Epithelial cell of esophagus (primary cell): Measurements from ENCODE around the gene NDST3.
"Not testable (repeated sequence)": the region's sequence is repeated elsewhere in the genome, so short reads cannot be mapped to it uniquely, and the experiment has no call there.

Experiments
- DNase-seq: peaks from one replicate; pipeline ENCODE4 v3.0.0; 2010; ENCODE audit warnings: low read depth
- H3K4me3 ChIP-seq: 2 replicates; pipeline ENCODE4 v1.5.1; 2011; ENCODE audit warnings: mild to moderate bottlenecking, low read length, control low read depth
- CTCF ChIP-seq: IDR thresholded peaks from 2 replicates; pipeline ENCODE4 v1.5.1; 2011; ENCODE audit warnings: low read depth, mild to moderate bottlenecking, low read length, control low read depth, inconsistent platforms; ENCODE audit not compliant: insufficient read depth; ENCODE audit errors: missing control alignments

The NDST3 gene

GRCh38 chr4:118264096-118264495, 229.8 kb downstream of the NDST3 start:
- TF ChIP-seq CTCF = no peak
- DNase-seq = no peak
- no peak overlapping the region for H3K4me3 ChIP-seq

GRCh38 chr4:118265312-118266144, 231.2 kb downstream of the NDST3 start:
- DNase-seq = peak; percentile 28
- peak overlapping the region; percentile 46 for H3K4me3 ChIP-seq
- TF ChIP-seq CTCF = no peak

GRCh38 chr4:118266145-118266496, 231.8 kb downstream of the NDST3 start:
- not testable (repeated sequence) for DNase-seq, H3K4me3 ChIP-seq

GRCh38 chr4:118268780-118269179, 234.5 kb downstream of the NDST3 start:
- H3K4me3 ChIP-seq = no peak overlapping the region
- DNase-seq = no peak
- no peak for TF ChIP-seq CTCF

- no peak overlapping the region for H3K4me3 ChIP-seq
- peak; percentile 39 for TF ChIP-seq CTCF
- DNase-seq = peak; percentile 68
Measured at GRCh38 chr4:118270492-118270891, 236.2 kb downstream of the NDST3 start.

- no peak for TF ChIP-seq CTCF
- DNase-seq = no peak
- no peak overlapping the region for H3K4me3 ChIP-seq
Measured at GRCh38 chr4:118271788-118272187, 237.5 kb downstream of the NDST3 start.

GRCh38 chr4:118273642-118274041, 239.4 kb downstream of the NDST3 start:
- H3K4me3 ChIP-seq = no peak overlapping the region
- DNase-seq = no peak
- no peak for TF ChIP-seq CTCF

GRCh38 chr4:118276580-118276979, 242.3 kb downstream of the NDST3 start:
- H3K4me3 ChIP-seq = no peak overlapping the region
- no peak for TF ChIP-seq CTCF
- no peak for DNase-seq
